HepG2 (cell line): ENCODE results near the gene FGFR3. TPM values are rescaled to one million over a fixed set of nuclear protein-coding genes. Genes with fewer than 3 reads are reported as not detected.

ENCODE experiments used
- ARNTL ChIP-seq: sonication (generic); formaldehyde crosslinking; IDR thresholded peaks from 2 replicates; pipeline ENCODE4 v1.4.0; 2020; ENCODE audit warnings: mild to moderate bottlenecking, missing genetic modification reagents
- FOSL2 ChIP-seq: sonication (generic); formaldehyde crosslinking; IDR thresholded peaks from 2 replicates; pipeline ENCODE4 v1.4.0; 2020; ENCODE audit warnings: missing genetic modification reagents
- FOXP1 ChIP-seq, 2 experiments: fragments of 450-650 bp in 1 of 2; IDR thresholded peaks; 2 replicates each; pipeline ENCODE4 v1.6.1; 2017 to 2018; ENCODE audit warnings: antibody characterized with exemption in 1 of 2
- KMT2A ChIP-seq: sonication (generic); formaldehyde crosslinking; IDR thresholded peaks from 2 replicates; pipeline ENCODE4 v1.4.0; 2020; ENCODE audit warnings: missing genetic modification reagents
- REPIN1 ChIP-seq: sonication (generic); formaldehyde crosslinking; IDR thresholded peaks from 2 replicates; pipeline ENCODE4 v1.8.0; 2022; ENCODE audit warnings: missing genetic modification reagents, low read depth, mild to moderate bottlenecking, borderline replicate concordance
- RFX1 ChIP-seq: fragments of 450-650 bp; IDR thresholded peaks from 2 replicates; pipeline ENCODE4 v1.6.1; 2017
- SOX13 ChIP-seq, 3 experiments: fragments of 450-650 bp in 1 of 3; sonication (generic) in 1 of 3; formaldehyde crosslinking in 1 of 3; IDR thresholded peaks in 2 of 3; conservative IDR thresholded peaks in 1 of 3; 2 replicates each; pipeline versions ENCODE4 v1.5.0 to v1.6.1; 2016 to 2020; ENCODE audit warnings: antibody characterized with exemption in 1 of 3, mild to moderate bottlenecking in 1 of 3, missing compliant biosample characterization in 1 of 3, missing genetic modification reagents in 1 of 3, moderate library complexity in 1 of 3
- SRF ChIP-seq: IDR thresholded peaks from 2 replicates; pipeline ENCODE4 v1.6.1; 2011; ENCODE audit warnings: mild to moderate bottlenecking, low read depth, low read length, moderate library complexity
- STAT5B ChIP-seq: sonication (generic); formaldehyde crosslinking; IDR thresholded peaks from 2 replicates; pipeline ENCODE4 v1.4.0; 2020; ENCODE audit warnings: missing genetic modification reagents
- SYNCRIP ChIP-seq: fragments of 200-400 bp; formaldehyde crosslinking; IDR thresholded peaks from 2 replicates; pipeline ENCODE4 v1.6.1; 2018; ENCODE audit warnings: mild to moderate bottlenecking, low read depth, low read length; ENCODE audit not compliant: insufficient read depth
- TCF7L2 ChIP-seq: IDR thresholded peaks from 2 replicates; pipeline ENCODE4 v1.6.1; 2011; ENCODE audit warnings: mild to moderate bottlenecking, low read depth, low read length, moderate library complexity
- ZFY ChIP-seq: sonication (generic); formaldehyde crosslinking; IDR thresholded peaks from 2 replicates; pipeline ENCODE4 v1.4.0; 2020; ENCODE audit warnings: missing genetic modification reagents
- ZNF205 ChIP-seq: IDR thresholded peaks from 2 replicates; pipeline ENCODE4 v1.6.1; 2018; ENCODE audit warnings: missing biosample characterization, missing genetic modification reagents
- ZNF264 ChIP-seq: sonication (generic); formaldehyde crosslinking; IDR thresholded peaks from 2 replicates; pipeline ENCODE4 v1.4.0; 2020; ENCODE audit warnings: missing genetic modification reagents
- ZNF34 ChIP-seq: sonication (generic); formaldehyde crosslinking; IDR thresholded peaks from 2 replicates; pipeline ENCODE4 v1.4.0; 2020; ENCODE audit warnings: mild to moderate bottlenecking, missing genetic modification reagents, borderline replicate concordance
- ZNF543 ChIP-seq: sonication (generic); formaldehyde crosslinking; IDR thresholded peaks from 2 replicates; pipeline ENCODE4 v1.4.0; 2020; ENCODE audit warnings: mild to moderate bottlenecking, missing genetic modification reagents
- ZNF605 ChIP-seq: sonication (generic); formaldehyde crosslinking; IDR thresholded peaks from 2 replicates; pipeline ENCODE4 v1.8.0; 2022; ENCODE audit warnings: mild to moderate bottlenecking, missing genetic modification reagents
- ZNF619 ChIP-seq: sonication (generic); formaldehyde crosslinking; IDR thresholded peaks from 2 replicates; pipeline ENCODE4 v1.4.0; 2020; ENCODE audit warnings: mild to moderate bottlenecking, missing genetic modification reagents
- polyA plus RNA-seq, 8 experiments: library from polyadenylated mRNA; depleted of rRNA in 3 of 8; stranded (reverse) in 7 of 8; unstranded in 1 of 8; fragments of >200 nt; fragmentation: Illumina TruSeq in 4 of 8; extraction: Trizol in 4 of 8; gene quantifications; 2 replicates each; pipeline versions ENCODE4 v1.2.1 to v1.2.3, GENCODE V29; 2011 to 2016; ENCODE audit warnings: low read depth in 4 of 8, missing spikeins in 1 of 8, mixed read lengths in 1 of 8; ENCODE audit not compliant: insufficient read depth in 1 of 8
- total RNA-seq, 5 experiments: library from RNA; depleted of rRNA; stranded (reverse); fragments of >200 nt; fragmentation: Illumina TruSeq; extraction: Trizol; gene quantifications; 2 replicates each; pipeline ENCODE4 v1.2.3, GENCODE V29; 2016; ENCODE audit warnings: low read depth in 1 of 5
- TF ChIP-seq, protein P1 (sequence below): sonication (generic); formaldehyde crosslinking; IDR thresholded peaks from 2 replicates; pipeline ENCODE4 v1.4.0; 2020; ENCODE audit warnings: missing genetic modification reagents, low read depth, mild to moderate bottlenecking, borderline replicate concordance
- TF ChIP-seq, protein P2 (sequence below): sonication (generic); formaldehyde crosslinking; IDR thresholded peaks from 2 replicates; pipeline ENCODE4 v1.4.0; 2020; ENCODE audit warnings: missing genetic modification reagents, borderline replicate concordance
- TF ChIP-seq, protein P3 (sequence below): sonication (generic); formaldehyde crosslinking; IDR thresholded peaks from 2 replicates; pipeline ENCODE4 v1.8.0; 2022; ENCODE audit warnings: mild to moderate bottlenecking, missing genetic modification reagents, borderline replicate concordance
- TF ChIP-seq, protein P4 (sequence below): sonication (generic); formaldehyde crosslinking; IDR thresholded peaks from 2 replicates; pipeline ENCODE4 v1.4.0; 2020; ENCODE audit warnings: mild to moderate bottlenecking, low read depth, missing genetic modification reagents
- TF ChIP-seq, protein P5 (sequence below): sonication (generic); formaldehyde crosslinking; IDR thresholded peaks from 2 replicates; pipeline ENCODE4 v1.4.0; 2020; ENCODE audit warnings: mild to moderate bottlenecking, missing genetic modification reagents

FGFR3 gene
- total and polyA plus RNA-seq, 2 of the 13 experiments (the other 11 are each of a cell fraction or from before 2014, with no cell fraction given): 103 to 109 TPM

GRCh38 chr4:1770791-1771231, 22.3 kb upstream of the FGFR3 start (continued):
- TF ChIP-seq SOX13 (IDR thresholded peaks at IDR 0.05) (no peak), SOX13 (CRISPR knock-in tag; conservative IDR thresholded peaks at IDR 0.05 in 1 of 2, IDR thresholded peaks at IDR 0.05 in 1 of 2) (peak in 1 of 2 experiments; percentile 27; a peak in 1 of 4 replicates), ARNTL (CRISPR knock-in tag) (no peak), ZNF619 (CRISPR knock-in tag) (no peak), FOSL2 (CRISPR knock-in tag) (no peak), REPIN1 (CRISPR knock-in tag) (no peak), ZNF264 (CRISPR knock-in tag) (no peak), ZNF205 (CRISPR knock-in tag) (no peak), SYNCRIP (no peak), RFX1 (no peak), ZFY (CRISPR knock-in tag) (peak; percentile 38; the same call in 1 of the 2 replicates), ZNF34 (CRISPR knock-in tag) (no peak), SRF (no peak), TCF7L2 (no peak), ZNF605 (CRISPR knock-in tag) (no peak), ZNF543 (no peak), STAT5B (CRISPR knock-in tag) (no peak), FOXP1 (IDR thresholded peaks at IDR 0.05) (no peak), FOXP1 (CRISPR knock-in tag; IDR thresholded peaks at IDR 0.05) (no peak), KMT2A (CRISPR knock-in tag) (0 out of 2 replicates have a peak, but pooled peaks have one; percentile 22)
- TF ChIP-seq, protein P1, sequence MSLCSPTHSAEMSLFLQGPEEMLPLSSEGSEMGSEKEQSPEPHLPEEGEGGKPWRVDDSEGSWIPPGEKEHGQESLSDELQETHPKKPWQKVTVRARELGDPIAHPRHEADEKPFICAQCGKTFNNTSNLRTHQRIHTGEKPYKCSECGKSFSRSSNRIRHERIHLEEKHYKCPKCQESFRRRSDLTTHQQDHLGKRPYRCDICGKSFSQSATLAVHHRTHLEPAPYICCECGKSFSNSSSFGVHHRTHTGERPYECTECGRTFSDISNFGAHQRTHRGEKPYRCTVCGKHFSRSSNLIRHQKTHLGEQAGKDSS (CRISPR knock-in tag): no peak
- TF ChIP-seq, protein P2, sequence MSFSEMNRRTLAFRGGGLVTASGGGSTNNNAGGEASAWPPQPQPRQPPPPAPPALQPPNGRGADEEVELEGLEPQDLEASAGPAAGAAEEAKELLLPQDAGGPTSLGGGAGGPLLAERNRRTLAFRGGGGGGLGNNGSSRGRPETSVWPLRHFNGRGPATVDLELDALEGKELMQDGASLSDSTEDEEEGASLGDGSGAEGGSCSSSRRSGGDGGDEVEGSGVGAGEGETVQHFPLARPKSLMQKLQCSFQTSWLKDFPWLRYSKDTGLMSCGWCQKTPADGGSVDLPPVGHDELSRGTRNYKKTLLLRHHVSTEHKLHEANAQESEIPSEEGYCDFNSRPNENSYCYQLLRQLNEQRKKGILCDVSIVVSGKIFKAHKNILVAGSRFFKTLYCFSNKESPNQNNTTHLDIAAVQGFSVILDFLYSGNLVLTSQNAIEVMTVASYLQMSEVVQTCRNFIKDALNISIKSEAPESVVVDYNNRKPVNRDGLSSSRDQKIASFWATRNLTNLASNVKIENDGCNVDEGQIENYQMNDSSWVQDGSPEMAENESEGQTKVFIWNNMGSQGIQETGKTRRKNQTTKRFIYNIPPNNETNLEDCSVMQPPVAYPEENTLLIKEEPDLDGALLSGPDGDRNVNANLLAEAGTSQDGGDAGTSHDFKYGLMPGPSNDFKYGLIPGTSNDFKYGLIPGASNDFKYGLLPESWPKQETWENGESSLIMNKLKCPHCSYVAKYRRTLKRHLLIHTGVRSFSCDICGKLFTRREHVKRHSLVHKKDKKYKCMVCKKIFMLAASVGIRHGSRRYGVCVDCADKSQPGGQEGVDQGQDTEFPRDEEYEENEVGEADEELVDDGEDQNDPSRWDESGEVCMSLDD (CRISPR knock-in tag): no peak
- TF ChIP-seq, protein P3, sequence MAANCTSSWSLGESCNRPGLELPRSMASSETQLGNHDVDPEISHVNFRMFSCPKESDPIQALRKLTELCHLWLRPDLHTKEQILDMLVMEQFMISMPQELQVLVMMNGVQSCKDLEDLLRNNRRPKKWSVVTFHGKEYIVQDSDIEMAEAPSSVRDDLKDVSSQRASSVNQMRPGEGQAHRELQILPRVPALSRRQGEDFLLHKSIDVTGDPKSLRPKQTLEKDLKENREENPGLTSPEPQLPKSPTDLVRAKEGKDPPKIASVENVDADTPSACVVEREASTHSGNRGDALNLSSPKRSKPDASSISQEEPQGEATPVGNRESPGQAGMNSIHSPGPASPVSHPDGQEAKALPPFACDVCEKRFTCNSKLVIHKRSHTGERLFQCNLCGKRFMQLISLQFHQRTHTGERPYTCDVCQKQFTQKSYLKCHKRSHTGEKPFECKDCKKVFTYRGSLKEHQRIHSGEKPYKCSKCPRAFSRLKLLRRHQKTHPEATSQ (CRISPR knock-in tag): no peak
- TF ChIP-seq, protein P4, sequence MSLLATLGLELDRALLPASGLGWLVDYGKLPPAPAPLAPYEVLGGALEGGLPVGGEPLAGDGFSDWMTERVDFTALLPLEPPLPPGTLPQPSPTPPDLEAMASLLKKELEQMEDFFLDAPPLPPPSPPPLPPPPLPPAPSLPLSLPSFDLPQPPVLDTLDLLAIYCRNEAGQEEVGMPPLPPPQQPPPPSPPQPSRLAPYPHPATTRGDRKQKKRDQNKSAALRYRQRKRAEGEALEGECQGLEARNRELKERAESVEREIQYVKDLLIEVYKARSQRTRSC: no peak
- TF ChIP-seq, protein P5, sequence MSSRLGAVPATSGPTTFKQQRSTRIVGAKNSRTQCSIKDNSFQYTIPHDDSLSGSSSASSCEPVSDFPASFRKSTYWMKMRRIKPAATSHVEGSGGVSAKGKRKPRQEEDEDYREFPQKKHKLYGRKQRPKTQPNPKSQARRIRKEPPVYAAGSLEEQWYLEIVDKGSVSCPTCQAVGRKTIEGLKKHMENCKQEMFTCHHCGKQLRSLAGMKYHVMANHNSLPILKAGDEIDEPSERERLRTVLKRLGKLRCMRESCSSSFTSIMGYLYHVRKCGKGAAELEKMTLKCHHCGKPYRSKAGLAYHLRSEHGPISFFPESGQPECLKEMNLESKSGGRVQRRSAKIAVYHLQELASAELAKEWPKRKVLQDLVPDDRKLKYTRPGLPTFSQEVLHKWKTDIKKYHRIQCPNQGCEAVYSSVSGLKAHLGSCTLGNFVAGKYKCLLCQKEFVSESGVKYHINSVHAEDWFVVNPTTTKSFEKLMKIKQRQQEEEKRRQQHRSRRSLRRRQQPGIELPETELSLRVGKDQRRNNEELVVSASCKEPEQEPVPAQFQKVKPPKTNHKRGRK (CRISPR knock-in tag): no peak
